Measurements from ENCODE around the gene ZC3H7B. TPM values are rescaled to one million over a fixed set of nuclear protein-coding genes. Genes with fewer than 3 reads are reported as not detected.

The ZC3H7B gene
- total RNA-seq, 1 experiment from 2014 or later, result 62.7 TPM

GRCh38 chr22:41364233-41364632 lies 62.9 kb downstream of the ZC3H7B start:
- H3K9me3 ChIP-seq (ENCODE audit: insufficient read depth, low read depth), result no peaks in the 10 kb centered on the region
- no peak for DNase-seq
- no peaks in the 10 kb centered on the region for H3K79me2 ChIP-seq (ENCODE audit: low read depth)
- H3K36me3 ChIP-seq (ENCODE audit: low read depth), result no peaks in the 10 kb centered on the region
- no peak overlapping the region for H3K27ac ChIP-seq
- intact Hi-C loops (cut with micrococcal nuclease; ENCODE audit: unreplicated experiment), result no loop called here
- peaks cover 33% of the 10 kb centered on the region; the same call in 1 of the 2 replicates for H3F3A ChIP-seq (ENCODE audit: insufficient read depth, low read depth)
- H3K9me2 ChIP-seq (ENCODE audit: insufficient read depth), result no peaks in the 10 kb centered on the region
- no peaks in the 10 kb centered on the region for H4K20me1 ChIP-seq (ENCODE audit: insufficient read depth)
- no peak overlapping the region for H2AFZ ChIP-seq
- H3K4me1 ChIP-seq (replicated peaks; ENCODE audit: insufficient read depth), result peaks cover 16% of the 10 kb centered on the region
- H3K4me3 ChIP-seq, result no peak overlapping the region
- POLR2A ChIA-PET (ENCODE audit: unreplicated experiment), result interaction anchor here (0.6 kb wide), 1 partner anchor 16 kb away, joined by 6 read pairs; no protein-coding TSS in a partner anchor
- TF ChIP-seq, protein P1, sequence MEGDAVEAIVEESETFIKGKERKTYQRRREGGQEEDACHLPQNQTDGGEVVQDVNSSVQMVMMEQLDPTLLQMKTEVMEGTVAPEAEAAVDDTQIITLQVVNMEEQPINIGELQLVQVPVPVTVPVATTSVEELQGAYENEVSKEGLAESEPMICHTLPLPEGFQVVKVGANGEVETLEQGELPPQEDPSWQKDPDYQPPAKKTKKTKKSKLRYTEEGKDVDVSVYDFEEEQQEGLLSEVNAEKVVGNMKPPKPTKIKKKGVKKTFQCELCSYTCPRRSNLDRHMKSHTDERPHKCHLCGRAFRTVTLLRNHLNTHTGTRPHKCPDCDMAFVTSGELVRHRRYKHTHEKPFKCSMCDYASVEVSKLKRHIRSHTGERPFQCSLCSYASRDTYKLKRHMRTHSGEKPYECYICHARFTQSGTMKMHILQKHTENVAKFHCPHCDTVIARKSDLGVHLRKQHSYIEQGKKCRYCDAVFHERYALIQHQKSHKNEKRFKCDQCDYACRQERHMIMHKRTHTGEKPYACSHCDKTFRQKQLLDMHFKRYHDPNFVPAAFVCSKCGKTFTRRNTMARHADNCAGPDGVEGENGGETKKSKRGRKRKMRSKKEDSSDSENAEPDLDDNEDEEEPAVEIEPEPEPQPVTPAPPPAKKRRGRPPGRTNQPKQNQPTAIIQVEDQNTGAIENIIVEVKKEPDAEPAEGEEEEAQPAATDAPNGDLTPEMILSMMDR (conservative IDR thresholded peaks at IDR 0.05), result no peak
- TF ChIP-seq EZH2 (IDR thresholded peaks at IDR 0.05; ENCODE audit: low read depth), result no peak
- no TSS peak for BruUV-seq (replicated peaks)
- H3K4me2 ChIP-seq, result no peak overlapping the region
- H3K27me3 ChIP-seq (ENCODE audit: insufficient read depth, low read depth), result no peaks in the 10 kb centered on the region
- CTCF ChIA-PET, result no interaction called here

DNA sequence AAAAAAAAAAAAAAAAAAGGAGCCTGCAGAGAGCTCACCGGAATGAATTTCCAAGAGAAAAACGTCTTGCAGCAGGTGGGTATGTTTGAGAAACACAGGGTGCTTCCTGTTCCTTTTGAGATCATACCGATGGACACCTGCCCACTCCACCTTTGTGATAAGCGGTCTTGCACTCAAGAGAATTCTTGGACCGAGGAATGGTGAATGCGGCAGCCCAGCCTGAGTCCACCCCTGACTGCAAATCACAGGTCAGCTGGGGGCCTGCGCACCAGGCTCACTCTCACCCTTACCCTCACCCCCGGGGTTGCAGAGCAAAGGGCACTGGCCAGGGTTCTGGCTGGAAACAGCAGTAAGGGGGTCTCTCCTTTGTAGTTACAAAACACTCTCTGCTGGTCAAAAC lies 63.6 kb downstream of the ZC3H7B start:
- ChIA-PET POLR2A (ENCODE audit: unreplicated experiment) (interaction anchor here (0.6 kb wide), 1 partner anchor 15 kb away, joined by 6 read pairs; no protein-coding TSS in a partner anchor), CTCF (no interaction called here)
- Histone ChIP-seq H2AFZ (no peak overlapping the region), H3K27ac (no peak overlapping the region), H3K9me3 (ENCODE audit: insufficient read depth, low read depth) (no peaks in the 10 kb centered on the region), H3K4me1 (replicated peaks; ENCODE audit: insufficient read depth) (peaks cover 16% of the 10 kb centered on the region), H3K79me2 (ENCODE audit: low read depth) (no peaks in the 10 kb centered on the region), H3K27me3 (ENCODE audit: insufficient read depth, low read depth) (no peaks in the 10 kb centered on the region), H3K4me2 (no peak overlapping the region), H3K4me3 (no peak overlapping the region), H3K36me3 (ENCODE audit: low read depth) (no peaks in the 10 kb centered on the region), H4K20me1 (ENCODE audit: insufficient read depth) (no peaks in the 10 kb centered on the region), H3F3A (ENCODE audit: insufficient read depth, low read depth) (peaks cover 33% of the 10 kb centered on the region; the same call in 1 of the 2 replicates), H3K9me2 (ENCODE audit: insufficient read depth) (no peaks in the 10 kb centered on the region)
- intact Hi-C loops (cut with micrococcal nuclease; ENCODE audit: unreplicated experiment), result loop anchor here (5.0 kb wide), 1 partner anchor 78 kb away; the partner anchor contains the start of gene RANGAP1
- BruUV-seq (replicated peaks), result no TSS peak
- no peak for TF ChIP-seq EZH2 (IDR thresholded peaks at IDR 0.05; ENCODE audit: low read depth)
- TF ChIP-seq, protein P1 (conservative IDR thresholded peaks at IDR 0.05), result no peak
- no peak for DNase-seq

- Histone ChIP-seq H3K9me3 (ENCODE audit: insufficient read depth, low read depth) (no peaks in the 10 kb centered on the region), H4K20me1 (ENCODE audit: insufficient read depth) (no peaks in the 10 kb centered on the region), H3K4me2 (no peak overlapping the region), H3K27ac (no peak overlapping the region), H2AFZ (no peak overlapping the region), H3K9me2 (ENCODE audit: insufficient read depth) (no peaks in the 10 kb centered on the region), H3K4me3 (no peak overlapping the region), H3K4me1 (replicated peaks; ENCODE audit: insufficient read depth) (peaks cover 16% of the 10 kb centered on the region), H3K36me3 (ENCODE audit: low read depth) (no peaks in the 10 kb centered on the region), H3K27me3 (ENCODE audit: insufficient read depth, low read depth) (no peaks in the 10 kb centered on the region), H3F3A (ENCODE audit: insufficient read depth, low read depth) (peaks cover 28% of the 10 kb centered on the region; the same call in 1 of the 2 replicates), H3K79me2 (ENCODE audit: low read depth) (no peaks in the 10 kb centered on the region)
- ChIA-PET POLR2A (ENCODE audit: unreplicated experiment) (no interaction called here), CTCF (interaction anchor here (0.6 kb wide), 1 partner anchor 16 kb away, joined by 8 read pairs; no protein-coding TSS in a partner anchor)
- DNase-seq, result no peak
- BruUV-seq (replicated peaks), result no TSS peak
- no peak for TF ChIP-seq EZH2 (IDR thresholded peaks at IDR 0.05; ENCODE audit: low read depth)
- TF ChIP-seq, protein P1 (conservative IDR thresholded peaks at IDR 0.05), result no peak
- intact Hi-C loops (cut with micrococcal nuclease; ENCODE audit: unreplicated experiment), result loop anchor here (5.0 kb wide), 1 partner anchor 78 kb away; the partner anchor contains the start of gene RANGAP1
Measured at GRCh38 chr22:41365425-41365824, 64.1 kb downstream of the ZC3H7B start.

All from PC-9 (cell line).